NCI-H146 treated with DMSO at 0.1 percent for 48 hours (cell line): Measurements from ENCODE around the gene KLHL15.
"Not testable (repeated sequence)": the region's sequence is repeated elsewhere in the genome, so short reads cannot be mapped to it uniquely, and the experiment has no call there.

Source experiments
- DNase-seq: peaks from one replicate; lab custom pipeline; 2025; ENCODE audit not compliant: unreplicated experiment; lab: John Stamatoyannopoulos, UW

KLHL15 gene

DNA sequence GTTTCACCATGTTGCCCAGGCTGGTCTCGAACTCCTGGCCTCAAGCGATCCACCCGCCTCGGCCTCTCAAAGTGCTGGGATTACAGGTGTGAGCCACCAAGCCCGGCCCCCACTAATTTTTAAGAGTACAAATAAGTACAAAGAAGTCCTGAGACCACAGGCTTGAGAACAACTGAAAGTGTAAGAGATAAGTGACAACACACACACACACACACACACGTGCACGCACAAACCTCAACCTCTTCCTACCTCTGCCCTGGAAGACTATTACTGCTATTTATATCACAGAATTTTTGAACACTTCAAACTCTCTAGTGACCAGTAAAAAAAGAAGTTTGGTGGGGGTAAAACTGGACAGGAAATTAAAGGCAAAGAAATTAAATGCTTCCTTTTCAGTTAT, 7.5 kb downstream of the KLHL15 start:
- no peak for DNase-seq

DNA sequence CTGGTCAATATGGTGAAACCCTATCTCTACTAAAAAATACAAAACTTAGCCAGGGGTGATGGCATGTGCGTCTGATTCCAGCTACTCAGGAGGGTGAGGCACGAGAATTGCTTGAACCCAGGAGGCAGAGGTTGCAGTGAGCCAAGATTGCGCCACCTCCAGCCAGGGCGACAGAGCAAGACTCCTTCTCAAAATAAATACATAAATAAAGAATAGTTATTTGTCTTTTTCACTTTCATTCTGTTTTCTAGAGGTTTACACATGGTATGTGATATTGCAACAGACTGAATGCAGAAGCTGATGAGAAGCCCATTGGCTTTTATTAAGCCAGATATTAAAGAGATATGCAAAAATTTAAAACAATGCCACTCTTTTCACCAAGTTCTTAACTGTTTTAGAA, 8.2 kb downstream of the KLHL15 start:
- DNase-seq, result no peak

DNA sequence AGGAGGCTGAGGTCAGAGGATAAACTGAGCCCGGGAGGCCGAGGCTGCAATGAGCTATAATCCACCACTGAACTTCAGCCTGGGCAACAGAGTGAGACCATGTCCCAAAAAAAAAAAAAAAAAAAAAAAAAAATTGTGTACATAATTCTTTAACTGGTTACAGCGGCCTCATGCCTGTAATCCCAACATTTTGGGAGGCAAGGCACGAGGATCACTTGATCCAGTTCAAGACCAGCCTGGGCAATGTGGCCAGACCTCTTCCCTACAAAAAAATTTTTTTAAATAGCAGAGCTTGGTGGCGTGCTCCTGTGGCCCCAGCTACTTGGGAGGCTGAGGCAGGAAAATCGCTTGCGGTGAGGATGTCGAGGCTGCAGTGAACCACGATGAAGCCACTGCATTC, 9.3 kb downstream of the KLHL15 start:
- no peak for DNase-seq

DNA sequence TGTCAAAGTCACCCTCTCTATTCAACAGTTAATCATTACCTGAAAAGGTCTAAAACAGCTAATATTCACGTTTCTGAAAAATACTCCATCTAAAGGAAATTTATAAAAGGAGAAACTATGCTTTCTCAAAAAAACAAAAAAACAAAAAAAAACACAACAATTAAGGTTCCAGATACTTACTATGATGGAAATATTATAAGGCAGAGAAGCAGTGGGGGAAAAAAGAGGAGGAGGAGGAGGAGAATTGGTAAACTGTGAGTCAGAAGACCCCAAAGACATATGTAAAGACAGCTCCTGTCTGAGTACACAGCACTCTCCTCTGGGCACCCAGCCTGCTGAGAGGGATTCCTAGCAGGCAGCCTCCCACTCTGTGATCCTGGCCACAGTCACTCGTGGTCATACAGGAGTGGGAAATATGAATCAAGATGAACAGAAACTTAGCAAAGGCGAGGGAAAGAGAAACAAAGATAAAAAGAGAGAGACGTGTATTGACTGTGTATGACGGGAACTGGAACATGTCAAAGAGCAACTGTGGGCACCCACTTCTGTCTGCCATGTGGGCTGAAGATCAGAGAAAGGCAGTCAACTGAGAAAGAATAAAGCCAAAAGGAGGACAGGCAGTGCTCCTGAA, 12.5 kb downstream of the KLHL15 start:
- no peak for DNase-seq

DNA sequence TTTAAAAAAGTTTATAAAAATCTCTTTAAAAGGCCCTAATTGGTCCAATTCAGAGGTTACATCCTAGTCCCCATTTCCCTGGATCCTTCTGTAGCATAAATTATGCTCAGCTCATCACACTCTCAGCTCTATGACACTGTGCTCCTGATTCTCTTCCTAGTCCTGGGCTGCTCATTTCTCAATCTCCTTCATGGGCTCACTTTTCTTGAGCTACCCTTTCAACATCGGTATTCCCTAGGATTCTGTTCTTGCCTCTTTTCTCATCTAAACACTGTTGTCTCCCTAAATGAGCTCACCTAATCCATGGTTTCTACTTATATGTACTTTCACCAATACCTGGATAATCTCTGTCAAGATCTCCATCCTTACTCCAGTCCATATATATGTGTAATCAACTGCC, 14.7 kb downstream of the KLHL15 start:
- no peak for DNase-seq

DNA sequence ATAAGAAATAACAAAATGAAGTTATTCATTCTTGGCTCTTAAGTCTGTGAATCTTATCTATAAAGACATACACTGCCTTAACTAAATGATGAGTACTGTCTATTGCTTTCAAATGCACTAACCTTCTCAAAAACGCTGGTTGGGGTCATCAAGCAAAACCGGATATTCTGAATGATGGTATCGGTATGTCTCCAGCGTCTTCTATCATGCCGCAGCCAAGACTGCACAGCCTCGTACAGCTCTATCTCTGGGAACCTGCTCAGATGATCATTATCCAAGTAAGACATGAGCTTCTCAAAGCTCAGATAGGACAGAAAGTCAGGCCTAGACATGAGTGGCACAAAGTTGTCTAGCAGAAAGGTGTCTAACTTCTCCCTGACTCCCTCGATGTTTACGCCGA, 21.1 kb downstream of the KLHL15 start:
- no peak for DNase-seq

DNA sequence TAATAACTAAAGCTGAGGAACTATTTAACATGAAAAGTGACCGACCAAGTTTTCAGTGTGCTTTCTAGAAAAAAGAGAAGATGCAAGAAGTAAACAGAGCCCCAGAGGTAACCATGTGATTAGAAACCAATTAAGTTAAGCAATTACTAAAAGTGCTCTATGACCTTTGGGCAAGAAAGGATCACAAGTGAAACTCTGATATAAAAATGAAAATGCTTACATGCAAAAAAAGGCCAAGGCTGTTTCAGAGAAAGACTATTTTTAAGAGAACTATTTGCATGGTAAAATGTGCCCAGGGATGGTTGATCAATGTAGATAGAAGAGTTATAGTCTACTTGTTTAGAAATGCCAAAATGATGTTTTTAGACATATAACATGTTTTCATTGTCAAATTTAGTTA, 22.0 kb downstream of the KLHL15 start:
- no peak for DNase-seq

DNA sequence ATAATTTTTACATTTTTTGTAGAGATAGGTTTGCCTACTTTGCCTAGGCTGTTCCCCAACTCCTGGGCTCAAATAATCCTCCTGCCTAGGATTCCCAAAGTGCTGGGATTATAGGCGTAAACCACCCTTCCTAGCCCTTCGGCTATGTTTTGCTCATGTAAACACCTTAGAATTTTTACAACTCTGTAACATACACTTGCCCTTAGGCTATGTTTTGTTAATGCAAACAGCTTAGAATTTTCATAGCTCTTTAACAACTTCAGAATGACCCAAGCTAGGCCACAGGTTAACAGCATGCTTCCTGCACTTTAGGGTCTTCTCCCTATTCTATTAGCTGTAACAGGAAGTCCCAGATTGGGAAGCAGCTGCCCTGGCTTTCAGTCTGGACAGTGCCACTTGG, 24.2 kb downstream of the KLHL15 start:
- no peak for DNase-seq

DNA sequence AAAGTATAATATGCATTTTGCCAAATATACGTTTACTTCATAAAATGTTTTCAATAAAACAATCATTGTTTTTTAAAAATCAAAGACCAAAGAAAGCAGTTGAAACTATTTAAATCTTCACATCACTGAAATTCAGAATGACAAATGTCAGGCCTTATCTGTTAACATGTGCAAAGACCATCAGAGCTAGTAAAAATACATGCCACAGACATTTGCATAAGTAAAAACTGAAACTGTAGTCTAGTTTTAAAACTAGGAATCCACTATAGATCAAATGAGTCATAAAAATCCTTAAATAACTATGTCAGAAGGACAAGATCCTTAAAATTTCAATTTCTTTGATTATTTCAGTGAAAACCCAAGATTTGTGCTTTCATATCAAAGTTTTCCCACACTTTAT, 24.8 kb downstream of the KLHL15 start:
- no peak for DNase-seq

DNA sequence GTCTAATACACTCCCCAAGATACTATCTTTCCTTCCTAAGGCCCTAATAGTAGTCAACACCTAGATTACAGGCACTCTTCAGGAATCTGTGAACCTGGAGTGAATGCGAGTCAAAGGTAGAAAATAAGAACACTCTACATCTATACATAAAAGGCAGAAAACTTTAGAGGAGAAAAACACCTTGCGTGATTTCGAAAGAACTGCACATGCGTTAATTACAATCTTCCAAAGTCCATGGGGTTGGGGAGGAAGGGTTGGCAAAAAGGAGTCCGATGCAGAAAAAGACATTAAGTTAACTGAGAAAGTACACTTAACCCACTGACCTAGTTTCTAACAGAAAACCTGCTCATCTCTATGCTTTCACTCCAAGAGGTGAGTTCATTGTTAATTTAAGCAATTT, 27.3 kb downstream of the KLHL15 start:
- no peak for DNase-seq

DNA sequence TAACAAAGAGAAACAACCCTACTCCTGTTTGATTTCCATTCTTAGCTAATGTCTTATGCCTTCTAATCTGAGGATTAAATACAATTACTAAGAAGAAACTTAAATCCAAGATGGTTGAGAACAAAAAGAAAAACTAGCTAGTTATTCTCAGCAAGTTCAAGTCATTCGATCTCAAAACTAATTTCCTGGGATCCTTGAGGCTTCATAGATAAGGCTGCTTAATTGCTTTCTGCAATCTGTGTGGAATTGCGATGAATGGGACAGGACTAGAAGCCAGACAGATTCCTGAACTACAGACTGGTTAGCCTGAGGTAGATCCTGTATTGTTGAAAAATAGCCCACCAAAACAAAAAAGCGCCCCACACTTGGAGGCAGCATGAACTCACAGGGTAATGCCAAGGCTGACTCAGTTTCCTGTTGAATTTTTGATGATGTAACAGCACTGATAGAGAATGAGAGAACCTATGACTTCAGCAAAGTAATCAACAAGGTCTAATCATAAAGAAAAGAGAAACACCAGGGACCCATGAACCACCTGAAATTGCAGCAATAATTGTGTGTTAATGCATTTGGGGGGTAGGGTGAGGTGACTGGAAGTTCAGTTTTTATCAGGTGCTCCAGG, 33.9 kb downstream of the KLHL15 start:
- DNase-seq, result no peak

DNA sequence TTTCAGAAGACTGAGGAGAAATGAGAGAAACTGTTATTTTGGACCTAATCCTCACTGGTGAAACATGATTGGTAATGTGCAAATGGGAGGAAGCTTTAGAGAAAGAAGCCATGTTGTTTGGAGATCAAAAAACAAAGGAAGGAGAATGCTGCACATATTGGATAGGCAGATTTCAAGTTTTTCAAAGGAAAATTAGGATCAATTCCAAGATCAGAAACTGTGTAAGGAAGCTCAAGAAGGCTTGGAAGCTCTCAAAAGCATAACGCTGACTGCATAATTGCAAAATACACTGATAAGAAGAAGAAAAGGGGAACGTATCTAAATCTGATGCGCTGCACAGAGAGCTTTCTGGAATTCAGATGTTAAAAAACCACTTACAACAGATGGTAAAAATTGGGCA, 34.6 kb downstream of the KLHL15 start:
- DNase-seq, result no peak

DNA sequence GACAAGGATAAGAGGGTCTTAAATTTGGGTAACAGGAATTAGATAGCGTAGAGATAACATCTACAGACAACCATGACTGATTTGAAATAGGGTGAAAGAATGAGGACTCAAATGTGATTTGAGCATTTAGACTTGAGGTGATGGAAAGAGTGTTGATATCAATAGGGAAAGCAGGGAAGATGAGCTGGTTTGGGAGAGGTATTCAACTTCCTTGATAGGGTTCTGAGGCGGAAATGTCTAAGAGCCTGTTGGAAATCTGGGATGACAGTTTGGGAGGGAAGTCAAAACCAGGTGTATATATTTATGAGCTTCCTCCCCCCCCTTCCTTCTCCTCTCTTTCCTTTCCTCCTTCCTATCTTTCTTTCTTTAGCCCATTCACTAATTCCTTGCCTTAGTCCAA, 36.5 kb downstream of the KLHL15 start:
- DNase-seq, result no peak

DNA sequence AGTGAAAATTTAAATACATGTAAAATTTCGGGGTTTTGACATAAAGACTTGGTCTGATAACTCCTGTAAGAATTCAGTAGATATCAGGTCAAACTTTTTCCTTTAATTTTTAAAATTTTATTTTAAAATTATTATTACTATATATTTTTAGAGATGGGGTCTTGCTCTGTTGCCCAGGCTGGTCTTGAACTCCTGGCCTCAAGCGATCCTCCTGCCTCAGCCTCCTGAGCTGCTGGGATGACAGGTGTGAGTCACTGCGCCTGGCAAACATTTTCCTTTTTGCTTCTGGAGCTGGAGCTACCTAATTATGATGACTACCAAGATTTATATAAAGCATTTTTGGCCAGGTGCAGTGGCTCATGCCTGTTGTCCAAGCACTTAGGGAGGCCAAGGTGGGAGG, 37.3 kb downstream of the KLHL15 start:
- DNase-seq, result no peak

DNA sequence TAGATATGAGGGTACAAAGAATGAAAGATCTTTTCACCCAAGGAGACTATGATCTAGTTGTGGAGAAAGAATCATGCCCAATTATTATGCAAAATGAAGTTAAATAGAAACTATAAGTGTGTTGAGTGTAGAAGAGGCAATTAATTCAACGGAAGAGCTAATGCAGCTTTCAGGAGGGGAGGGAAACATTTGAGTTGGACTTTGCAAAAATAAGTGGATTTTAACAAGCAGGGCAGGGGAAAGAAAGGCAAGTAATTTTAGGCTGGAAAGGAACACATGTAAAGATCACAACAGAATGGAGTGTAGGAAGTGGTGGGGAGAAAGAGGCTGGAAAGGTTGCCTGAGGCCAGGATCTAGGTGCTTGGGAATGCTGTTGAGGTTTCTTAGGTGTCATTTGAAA, 44.1 kb downstream of the KLHL15 start:
- DNase-seq, result no peak

DNA sequence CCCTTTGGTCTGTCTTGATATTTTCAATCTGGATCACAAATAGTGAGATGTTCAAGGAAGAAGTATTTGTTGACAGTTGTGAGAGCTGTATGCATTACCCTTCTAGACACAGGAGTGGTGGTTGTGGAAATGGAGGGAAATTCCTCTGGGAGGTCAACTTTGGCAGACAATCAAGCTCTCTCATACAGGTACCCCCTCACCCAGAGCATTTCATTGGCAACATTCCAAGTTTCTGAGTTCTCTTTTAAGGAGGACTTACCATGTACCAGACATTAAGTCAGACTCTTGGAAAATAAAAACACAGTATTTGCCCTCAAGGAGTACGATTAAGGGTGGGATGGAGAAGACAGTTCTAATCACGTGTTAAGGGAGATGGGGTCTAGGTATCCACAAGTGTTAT, 45.3 kb downstream of the KLHL15 start:
- no peak for DNase-seq

DNA sequence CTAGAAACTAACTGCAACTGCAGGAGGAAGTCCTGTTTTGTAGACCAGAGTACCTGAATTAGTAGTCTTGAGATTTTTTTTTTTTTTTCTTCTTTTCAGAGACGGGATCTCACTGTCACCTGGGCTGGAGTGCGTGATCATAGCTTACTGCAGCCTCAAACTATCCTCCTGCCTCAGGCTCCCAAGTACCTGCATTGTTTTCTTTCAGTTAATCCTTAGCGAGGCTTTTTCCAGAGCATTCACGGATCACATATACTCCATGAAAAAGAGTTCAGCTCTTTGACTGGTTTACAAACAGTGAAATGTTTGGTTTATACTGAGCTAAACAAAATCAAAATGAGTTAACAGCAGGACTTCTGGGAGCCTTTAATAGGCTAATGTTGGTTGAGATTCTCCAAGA, 45.8 kb downstream of the KLHL15 start:
- DNase-seq, result no peak

DNA sequence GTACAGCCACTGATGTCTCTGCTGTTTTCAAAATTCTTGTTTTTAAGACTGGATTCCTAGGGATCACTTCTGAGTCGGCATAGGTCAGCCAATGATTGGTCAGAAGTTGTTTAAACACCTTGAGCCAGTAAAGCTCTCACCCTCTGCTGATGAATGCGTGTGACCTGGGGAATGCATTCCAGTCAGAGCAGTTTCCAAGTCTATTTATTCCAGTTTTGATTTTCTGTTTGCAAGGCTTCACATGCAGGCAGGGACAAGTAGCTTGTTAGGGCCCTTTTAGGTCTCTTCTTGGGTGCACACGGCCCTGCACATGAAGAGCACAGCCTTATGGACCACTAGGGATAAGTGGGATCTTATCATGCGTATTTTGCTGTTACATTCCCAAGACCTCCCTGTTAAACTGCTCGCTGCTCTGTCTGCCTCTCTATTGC, 47.0 kb downstream of the KLHL15 start:
- no peak for DNase-seq

DNA sequence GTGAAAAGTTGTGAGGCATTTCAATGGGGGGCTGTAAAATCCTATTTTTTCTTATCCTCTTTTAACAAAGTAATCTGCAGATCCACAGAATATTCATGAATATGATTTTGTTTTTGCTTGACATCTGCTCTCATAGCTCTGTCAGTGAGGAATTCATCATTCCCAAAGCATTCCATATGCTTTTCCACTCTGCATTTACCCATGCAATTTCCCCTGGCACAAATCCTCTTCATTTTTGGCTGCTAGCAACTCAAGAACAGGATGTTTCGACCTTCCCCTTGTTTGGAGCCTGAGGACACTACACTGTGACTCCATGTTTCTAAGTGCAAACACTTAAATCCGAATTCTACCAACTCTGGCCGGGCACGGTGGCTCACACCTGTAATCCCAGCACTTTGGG, 48.5 kb downstream of the KLHL15 start:
- no peak for DNase-seq

DNA sequence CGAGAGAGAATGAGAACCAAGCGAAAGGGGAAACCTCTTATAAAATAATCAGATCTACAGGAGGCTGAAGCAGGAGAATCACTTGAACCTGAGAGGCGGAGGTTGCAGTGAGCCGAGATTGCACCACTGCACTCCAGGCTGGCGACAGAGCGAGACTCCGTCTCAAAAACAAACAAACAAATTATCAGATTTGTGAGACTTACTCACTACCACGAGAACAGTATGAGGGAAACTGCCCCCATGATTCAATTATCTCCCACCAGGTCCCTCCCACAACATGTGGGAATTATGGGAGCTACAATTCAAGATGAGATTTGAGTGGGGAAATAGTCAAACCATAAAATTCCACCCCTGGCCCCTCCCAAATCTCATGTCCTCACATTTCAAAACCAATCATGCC, 61.4 kb downstream of the KLHL15 start:
- not testable (repeated sequence) for DNase-seq

DNA sequence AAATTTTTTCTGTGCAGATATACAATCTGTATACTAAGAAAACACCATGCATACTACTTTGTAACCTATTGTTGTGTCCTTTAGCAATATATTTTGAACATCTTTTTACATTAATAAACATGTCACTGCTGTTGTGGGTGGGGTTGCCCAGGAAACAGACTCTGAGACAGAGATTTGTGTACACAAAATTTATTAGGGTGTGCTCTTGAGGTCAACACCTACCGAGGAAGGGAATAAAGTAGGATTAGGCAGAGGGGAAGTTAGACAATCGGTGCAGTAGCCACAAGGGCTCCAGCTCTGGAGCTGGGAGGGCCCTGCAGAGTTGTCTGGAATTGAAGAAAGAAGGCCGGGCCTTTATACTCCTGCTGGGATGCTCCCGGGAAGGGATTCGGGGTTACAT, 62.8 kb downstream of the KLHL15 start:
- no peak for DNase-seq

DNA sequence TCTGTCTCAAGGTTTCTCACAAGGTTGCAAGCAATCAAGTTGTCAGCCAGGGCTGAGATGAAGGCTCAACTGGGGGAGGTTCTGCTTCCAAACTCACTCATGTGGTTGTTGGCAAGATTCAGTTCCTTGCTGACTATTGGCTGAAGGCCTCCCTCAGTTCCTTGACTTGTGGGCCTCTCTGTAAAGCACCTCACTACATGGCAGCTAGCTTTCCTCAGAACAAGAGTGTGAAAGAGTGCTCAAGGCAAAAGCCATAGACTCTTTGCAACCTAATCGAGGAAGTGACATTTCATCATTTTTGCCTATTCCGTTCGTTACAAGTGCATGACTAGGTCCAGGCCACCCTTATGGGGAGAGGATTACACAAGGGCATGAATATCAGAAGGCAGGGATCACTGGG, 67.2 kb downstream of the KLHL15 start:
- DNase-seq, result no peak

DNA sequence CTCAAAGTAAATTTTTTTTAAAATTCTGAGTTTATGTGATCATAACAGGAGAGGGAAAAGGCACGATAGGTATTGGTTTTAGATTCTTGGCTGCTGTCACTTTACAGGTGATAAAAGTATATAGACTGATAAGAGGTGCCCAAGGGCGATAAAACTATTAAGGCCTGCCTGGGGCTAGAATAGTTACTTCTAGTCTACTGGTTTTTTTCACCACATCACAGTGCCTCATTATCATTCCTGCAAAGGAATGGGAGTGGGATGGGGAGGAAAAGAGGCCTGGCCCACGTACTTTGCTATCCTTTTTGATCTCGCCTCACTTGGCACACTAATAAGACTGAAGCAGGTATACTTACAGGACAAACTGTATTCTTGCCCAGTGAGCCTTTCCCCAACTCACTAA, 72.6 kb downstream of the KLHL15 start:
- DNase-seq, result no peak
